Measurements from ENCODE around the gene MBNL1. TPM values are rescaled to one million over a fixed set of nuclear protein-coding genes. Genes with fewer than 3 reads are reported as not detected.

MBNL1 gene
- total RNA-seq, 1 experiment from 2014 or later, result 140 TPM

DNA sequence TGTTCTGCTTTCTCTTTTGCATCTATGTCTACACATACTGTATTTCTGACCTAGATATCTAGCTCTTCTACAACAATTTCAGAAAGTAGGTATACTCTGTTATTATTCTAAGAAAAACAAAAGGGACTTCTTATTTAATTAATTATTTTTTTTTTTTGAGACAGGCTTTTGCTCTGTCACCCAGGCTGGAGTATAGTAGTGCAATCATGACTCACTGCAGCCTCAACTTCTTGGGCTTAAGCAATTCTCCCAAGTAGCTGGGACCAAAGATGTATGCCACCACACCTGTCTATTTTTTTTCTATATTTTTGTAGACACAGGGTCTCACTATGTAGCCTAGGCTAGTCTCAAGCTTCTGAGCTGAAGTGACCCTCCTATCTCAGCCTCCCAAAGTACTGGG, 130.6 kb downstream of the MBNL1 start:
- H3K36me3 ChIP-seq (ENCODE audit: control insufficient read depth, insufficient read depth, low read length), result no peaks in the 10 kb centered on the region
- no peak overlapping the region for H3K4me3 ChIP-seq (ENCODE audit: low read depth in 2 of 2, low read length in 2 of 2)
- intact Hi-C loops (cut with micrococcal nuclease; ENCODE audit: unreplicated experiment), result no loop called here
- H3K27me3 ChIP-seq (ENCODE audit: control insufficient read depth, insufficient read depth, low read length), result no peaks in the 10 kb centered on the region
- BruUV-seq (replicated peaks), result no TSS peak
- in situ Hi-C loops (cut with HindIII; ENCODE audit: low pct_unique_long_range_greater_than_20kb, low sequenced_read_pairs), result no loop called here
- TF ChIP-seq, protein P1, sequence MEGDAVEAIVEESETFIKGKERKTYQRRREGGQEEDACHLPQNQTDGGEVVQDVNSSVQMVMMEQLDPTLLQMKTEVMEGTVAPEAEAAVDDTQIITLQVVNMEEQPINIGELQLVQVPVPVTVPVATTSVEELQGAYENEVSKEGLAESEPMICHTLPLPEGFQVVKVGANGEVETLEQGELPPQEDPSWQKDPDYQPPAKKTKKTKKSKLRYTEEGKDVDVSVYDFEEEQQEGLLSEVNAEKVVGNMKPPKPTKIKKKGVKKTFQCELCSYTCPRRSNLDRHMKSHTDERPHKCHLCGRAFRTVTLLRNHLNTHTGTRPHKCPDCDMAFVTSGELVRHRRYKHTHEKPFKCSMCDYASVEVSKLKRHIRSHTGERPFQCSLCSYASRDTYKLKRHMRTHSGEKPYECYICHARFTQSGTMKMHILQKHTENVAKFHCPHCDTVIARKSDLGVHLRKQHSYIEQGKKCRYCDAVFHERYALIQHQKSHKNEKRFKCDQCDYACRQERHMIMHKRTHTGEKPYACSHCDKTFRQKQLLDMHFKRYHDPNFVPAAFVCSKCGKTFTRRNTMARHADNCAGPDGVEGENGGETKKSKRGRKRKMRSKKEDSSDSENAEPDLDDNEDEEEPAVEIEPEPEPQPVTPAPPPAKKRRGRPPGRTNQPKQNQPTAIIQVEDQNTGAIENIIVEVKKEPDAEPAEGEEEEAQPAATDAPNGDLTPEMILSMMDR (IDR thresholded peaks at IDR 0.05), result no peak
- CTCF ChIA-PET, result no interaction called here
- H3K9me3 ChIP-seq (ENCODE audit: control insufficient read depth, insufficient read depth, low read depth, low read length), result no peaks in the 10 kb centered on the region
- H3K4me1 ChIP-seq (ENCODE audit: control insufficient read depth, insufficient read depth, low read length), result peaks cover 9% of the 10 kb centered on the region
- H3K27ac ChIP-seq (ENCODE audit: low read length), result no peak overlapping the region
- ATAC-seq (no peak), DNase-seq (ENCODE audit: low read depth, low spot score) (no peak)
- POLR2A ChIA-PET, result interaction anchor here (0.6 kb wide), 1 partner anchor 11 kb away, joined by 4 read pairs; no protein-coding TSS in a partner anchor

DNA sequence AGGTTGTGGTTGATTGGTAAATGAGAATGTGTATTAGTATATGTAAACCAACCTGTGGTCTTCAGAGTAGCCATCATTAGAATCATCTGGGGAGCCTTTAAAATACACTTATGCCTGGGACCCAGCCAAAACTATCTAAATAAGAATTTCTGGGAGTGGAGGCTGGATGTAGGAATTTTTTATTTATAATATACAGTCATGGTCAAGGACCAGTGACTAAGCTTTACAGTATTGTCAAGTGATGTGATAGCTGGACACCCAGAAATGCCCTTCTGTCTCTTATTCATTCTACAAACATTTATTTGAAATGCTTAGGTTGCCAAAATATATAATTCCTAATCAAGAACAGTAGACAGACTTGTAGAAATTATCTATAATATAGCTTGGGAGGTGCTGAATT, 132.2 kb downstream of the MBNL1 start:
- Histone ChIP-seq H3K27ac (ENCODE audit: low read length) (no peak overlapping the region), H3K36me3 (ENCODE audit: control insufficient read depth, insufficient read depth, low read length) (no peaks in the 10 kb centered on the region), H3K9me3 (ENCODE audit: control insufficient read depth, insufficient read depth, low read depth, low read length) (no peaks in the 10 kb centered on the region), H3K4me3 (ENCODE audit: low read depth in 2 of 2, low read length in 2 of 2) (no peak overlapping the region), H3K4me1 (ENCODE audit: control insufficient read depth, insufficient read depth, low read length) (peaks cover 9% of the 10 kb centered on the region), H3K27me3 (ENCODE audit: control insufficient read depth, insufficient read depth, low read length) (no peaks in the 10 kb centered on the region)
- in situ Hi-C loops (cut with HindIII; ENCODE audit: low pct_unique_long_range_greater_than_20kb, low sequenced_read_pairs) (no loop called here), intact Hi-C loops (cut with micrococcal nuclease; ENCODE audit: unreplicated experiment) (no loop called here)
- TF ChIP-seq, protein P1 (IDR thresholded peaks at IDR 0.05), result no peak
- TF ChIP-seq SIN3A (IDR thresholded peaks at IDR 0.05; ENCODE audit: borderline replicate concordance, insufficient read depth, low read depth, low read length), result no peak
- ChIA-PET POLR2A (no interaction called here), CTCF (no interaction called here)
- no peak for DNase-seq (ENCODE audit: low read depth, low spot score)
- no TSS peak for BruUV-seq (replicated peaks)
- no peak for ATAC-seq

DNA sequence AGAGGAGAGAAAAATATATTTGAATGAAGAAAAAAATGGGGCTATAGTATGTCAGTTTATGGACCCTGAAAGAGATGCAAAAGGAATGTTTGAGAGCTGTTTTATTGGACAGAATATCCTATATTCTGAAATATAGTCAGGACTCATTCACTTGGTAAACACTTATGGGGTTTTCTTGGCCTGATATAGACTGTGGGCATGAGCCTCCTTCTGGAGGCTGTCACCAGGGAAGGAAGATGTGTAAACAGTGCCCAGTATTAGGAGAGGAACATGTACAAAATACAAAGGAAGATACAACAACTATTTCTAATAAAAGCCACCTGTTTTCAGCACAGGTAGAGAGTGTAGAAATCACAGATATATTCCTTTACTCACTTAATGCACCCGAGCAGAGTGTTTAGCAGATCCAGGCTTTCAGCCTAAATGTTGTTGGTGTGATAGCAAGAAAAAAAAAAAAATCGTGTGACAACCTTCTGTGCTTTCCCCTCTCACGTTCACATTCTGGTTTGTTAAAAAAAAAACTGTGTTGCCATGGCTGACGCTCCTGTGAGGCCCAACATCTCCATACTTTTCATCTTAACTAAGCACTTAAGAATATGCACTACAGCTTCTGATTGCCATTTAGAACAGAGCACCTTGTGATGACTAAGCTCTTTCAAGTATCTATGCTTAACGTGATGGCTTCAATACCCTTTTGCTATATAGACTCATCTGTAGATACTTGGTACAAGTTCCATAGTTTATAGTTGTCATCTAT, 134.1 kb downstream of the MBNL1 start:
- no peaks in the 10 kb centered on the region for H3K36me3 ChIP-seq (ENCODE audit: control insufficient read depth, insufficient read depth, low read length)
- no peak overlapping the region for H3K4me3 ChIP-seq (ENCODE audit: low read depth in 2 of 2, low read length in 2 of 2)
- no peak for DNase-seq (ENCODE audit: low read depth, low spot score)
- in situ Hi-C loops (cut with HindIII; ENCODE audit: low pct_unique_long_range_greater_than_20kb, low sequenced_read_pairs) (no loop called here), intact Hi-C loops (cut with micrococcal nuclease; ENCODE audit: unreplicated experiment) (no loop called here)
- ChIA-PET CTCF (interaction anchor here (0.5 to 0.6 kb wide), 2 partner anchors 13 to 204 kb away, joined by 3 to 4 read pairs; no protein-coding TSS in a partner anchor), POLR2A (interaction anchor here (0.7 kb wide), 1 partner anchor 40 kb away, joined by 5 read pairs; no protein-coding TSS in a partner anchor)
- BruUV-seq (replicated peaks), result no TSS peak
- no peak overlapping the region for H3K27ac ChIP-seq (ENCODE audit: low read length)
- H3K27me3 ChIP-seq (ENCODE audit: control insufficient read depth, insufficient read depth, low read length), result no peaks in the 10 kb centered on the region
- TF ChIP-seq, protein P1 (IDR thresholded peaks at IDR 0.05), result no peak
- TF ChIP-seq TCF7L2 (IDR thresholded peaks at IDR 0.05; ENCODE audit: low read depth, low read length) (no peak), SIN3A (IDR thresholded peaks at IDR 0.05; ENCODE audit: borderline replicate concordance, insufficient read depth, low read depth, low read length) (no peak), POLR2AphosphoS5 (IDR thresholded peaks at IDR 0.05; ENCODE audit: low read depth, low read length) (no peak)
- TF ChIP-seq, protein P2, sequence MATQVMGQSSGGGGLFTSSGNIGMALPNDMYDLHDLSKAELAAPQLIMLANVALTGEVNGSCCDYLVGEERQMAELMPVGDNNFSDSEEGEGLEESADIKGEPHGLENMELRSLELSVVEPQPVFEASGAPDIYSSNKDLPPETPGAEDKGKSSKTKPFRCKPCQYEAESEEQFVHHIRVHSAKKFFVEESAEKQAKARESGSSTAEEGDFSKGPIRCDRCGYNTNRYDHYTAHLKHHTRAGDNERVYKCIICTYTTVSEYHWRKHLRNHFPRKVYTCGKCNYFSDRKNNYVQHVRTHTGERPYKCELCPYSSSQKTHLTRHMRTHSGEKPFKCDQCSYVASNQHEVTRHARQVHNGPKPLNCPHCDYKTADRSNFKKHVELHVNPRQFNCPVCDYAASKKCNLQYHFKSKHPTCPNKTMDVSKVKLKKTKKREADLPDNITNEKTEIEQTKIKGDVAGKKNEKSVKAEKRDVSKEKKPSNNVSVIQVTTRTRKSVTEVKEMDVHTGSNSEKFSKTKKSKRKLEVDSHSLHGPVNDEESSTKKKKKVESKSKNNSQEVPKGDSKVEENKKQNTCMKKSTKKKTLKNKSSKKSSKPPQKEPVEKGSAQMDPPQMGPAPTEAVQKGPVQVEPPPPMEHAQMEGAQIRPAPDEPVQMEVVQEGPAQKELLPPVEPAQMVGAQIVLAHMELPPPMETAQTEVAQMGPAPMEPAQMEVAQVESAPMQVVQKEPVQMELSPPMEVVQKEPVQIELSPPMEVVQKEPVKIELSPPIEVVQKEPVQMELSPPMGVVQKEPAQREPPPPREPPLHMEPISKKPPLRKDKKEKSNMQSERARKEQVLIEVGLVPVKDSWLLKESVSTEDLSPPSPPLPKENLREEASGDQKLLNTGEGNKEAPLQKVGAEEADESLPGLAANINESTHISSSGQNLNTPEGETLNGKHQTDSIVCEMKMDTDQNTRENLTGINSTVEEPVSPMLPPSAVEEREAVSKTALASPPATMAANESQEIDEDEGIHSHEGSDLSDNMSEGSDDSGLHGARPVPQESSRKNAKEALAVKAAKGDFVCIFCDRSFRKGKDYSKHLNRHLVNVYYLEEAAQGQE (IDR thresholded peaks at IDR 0.05; ENCODE audit: insufficient read depth in 1 of 2, low read depth in 2 of 2, low read length in 1 of 2), result no peak
- H3K4me1 ChIP-seq (ENCODE audit: control insufficient read depth, insufficient read depth, low read length), result peaks cover 9% of the 10 kb centered on the region
- no peaks in the 10 kb centered on the region for H3K9me3 ChIP-seq (ENCODE audit: control insufficient read depth, insufficient read depth, low read depth, low read length)
- no peak for ATAC-seq

All from Panc1 (cell line).